DND-41 (cell line): ENCODE measurements around the gene EMCN.

Experiments used
- EZH2 ChIP-seq: IDR thresholded peaks from 3 replicates; pipeline ENCODE4 v1.6.1; 2012; ENCODE audit warnings: borderline replicate concordance, low read depth, mild to moderate bottlenecking, moderate library complexity, low read length, inconsistent platforms; ENCODE audit not compliant: severe bottlenecking
- TF ChIP-seq, protein P1 (sequence below): IDR thresholded peaks from 2 replicates; pipeline ENCODE4 v1.5.1; 2012; ENCODE audit warnings: borderline replicate concordance, low read length, moderate library complexity, mild to moderate bottlenecking; ENCODE audit not compliant: poor library complexity, severe bottlenecking; ENCODE audit errors: extremely low read depth

DNA sequence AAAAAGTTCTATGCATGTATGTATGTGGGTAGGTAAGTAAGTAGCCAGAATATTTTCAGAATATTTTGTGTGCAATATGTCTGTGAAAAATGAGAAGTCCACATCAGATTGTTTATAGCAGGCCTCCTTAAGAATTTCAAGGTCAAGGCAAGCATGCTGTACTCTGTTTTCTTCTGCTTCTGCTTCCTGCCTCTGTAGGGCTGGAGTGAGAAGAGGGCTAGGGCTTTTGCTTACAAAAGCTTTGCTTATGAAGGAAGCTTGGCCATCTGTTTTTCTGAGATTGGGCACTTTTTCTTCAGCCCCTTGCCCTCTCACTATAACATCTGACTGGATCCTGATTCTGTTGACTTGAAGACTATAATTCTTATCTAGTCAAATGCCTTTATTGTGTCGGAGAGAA is 150.4 kb downstream of the EMCN start:
- TF ChIP-seq, protein P1, sequence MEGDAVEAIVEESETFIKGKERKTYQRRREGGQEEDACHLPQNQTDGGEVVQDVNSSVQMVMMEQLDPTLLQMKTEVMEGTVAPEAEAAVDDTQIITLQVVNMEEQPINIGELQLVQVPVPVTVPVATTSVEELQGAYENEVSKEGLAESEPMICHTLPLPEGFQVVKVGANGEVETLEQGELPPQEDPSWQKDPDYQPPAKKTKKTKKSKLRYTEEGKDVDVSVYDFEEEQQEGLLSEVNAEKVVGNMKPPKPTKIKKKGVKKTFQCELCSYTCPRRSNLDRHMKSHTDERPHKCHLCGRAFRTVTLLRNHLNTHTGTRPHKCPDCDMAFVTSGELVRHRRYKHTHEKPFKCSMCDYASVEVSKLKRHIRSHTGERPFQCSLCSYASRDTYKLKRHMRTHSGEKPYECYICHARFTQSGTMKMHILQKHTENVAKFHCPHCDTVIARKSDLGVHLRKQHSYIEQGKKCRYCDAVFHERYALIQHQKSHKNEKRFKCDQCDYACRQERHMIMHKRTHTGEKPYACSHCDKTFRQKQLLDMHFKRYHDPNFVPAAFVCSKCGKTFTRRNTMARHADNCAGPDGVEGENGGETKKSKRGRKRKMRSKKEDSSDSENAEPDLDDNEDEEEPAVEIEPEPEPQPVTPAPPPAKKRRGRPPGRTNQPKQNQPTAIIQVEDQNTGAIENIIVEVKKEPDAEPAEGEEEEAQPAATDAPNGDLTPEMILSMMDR, result no peak
- no peak for TF ChIP-seq EZH2
